NCI-H1436 (cell line): ENCODE results near the gene CYP1A2.

Experiments used
- DNase-seq: peaks from one replicate; lab custom pipeline; 2025; lab: John Stamatoyannopoulos, UW

CYP1A2 gene

GRCh38 chr15:74804935-74805334 lies 56.3 kb downstream of the CYP1A2 start:
- no peak for DNase-seq
